ENCODE results near the gene MTIF2. TPM values are rescaled to one million over a fixed set of nuclear protein-coding genes. Genes with fewer than 3 reads are reported as not detected.
"Not testable (repeated sequence)": the region's sequence is repeated elsewhere in the genome, so short reads cannot be mapped to it uniquely, and the experiment has no call there.

MTIF2 gene
- total and polyA plus RNA-seq, 9 donors = 17.0 to 23.4 (median 20.0) TPM

DNA sequence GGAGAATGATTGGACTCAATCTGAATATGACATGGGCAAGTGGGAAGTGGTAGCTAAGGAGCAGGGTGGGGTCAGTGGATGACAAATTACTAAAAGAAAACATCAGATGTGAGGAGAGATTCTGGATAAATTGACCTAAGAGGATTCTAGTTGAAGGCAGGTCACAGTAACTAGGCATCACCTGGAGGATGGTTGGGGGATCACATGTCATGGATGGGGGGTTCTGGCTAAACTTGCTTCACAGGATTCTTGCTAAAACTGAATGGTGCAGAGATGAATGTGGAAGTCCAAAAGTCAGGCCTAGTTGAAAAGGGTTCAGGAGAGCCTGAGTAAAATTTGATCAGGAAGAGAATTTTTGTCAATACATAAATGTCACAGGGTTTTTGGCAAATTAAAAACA is 55.2 kb downstream of the MTIF2 start:
- DNase-seq = no peak
- H3K27ac ChIP-seq (ENCODE audit: low read length) = no peak overlapping the region
- H3K9me3 ChIP-seq (replicated peaks; ENCODE audit: control insufficient read depth, low read depth, low read length) = no peaks in the 10 kb centered on the region
- H3K36me3 ChIP-seq (ENCODE audit: control insufficient read depth, insufficient read depth, low read length) = no peaks in the 10 kb centered on the region
- no peaks in the 10 kb centered on the region for H3K27me3 ChIP-seq (ENCODE audit: control insufficient read depth, insufficient read depth, low read length)
- H3K4me1 ChIP-seq (ENCODE audit: control insufficient read depth, insufficient read depth, low read length) = no peaks in the 10 kb centered on the region
- no peak overlapping the region for H3K4me3 ChIP-seq (ENCODE audit: low read length)

DNA sequence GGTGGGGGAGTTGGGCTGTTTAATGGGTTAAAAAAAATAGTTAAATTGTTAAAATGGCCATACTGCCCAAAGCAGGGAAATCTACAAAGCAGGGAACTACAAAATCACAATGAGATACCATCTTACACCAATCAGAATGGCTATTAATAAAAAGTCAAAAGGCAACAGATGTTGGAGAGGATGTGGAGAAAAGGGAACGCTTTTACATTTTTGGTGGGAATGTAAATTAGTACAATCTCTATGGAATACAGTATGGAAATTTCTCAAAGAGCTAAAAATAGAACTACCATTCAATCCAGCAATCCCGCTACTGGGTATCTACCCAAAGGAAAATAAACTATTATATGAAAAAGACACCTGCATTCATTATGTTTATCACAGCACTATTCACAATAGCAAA is 64.1 kb downstream of the MTIF2 start:
- H3K4me3 ChIP-seq (ENCODE audit: low read length) = no peak overlapping the region
- H3K4me1 ChIP-seq (ENCODE audit: control insufficient read depth, insufficient read depth, low read length) = no peaks in the 10 kb centered on the region
- H3K27me3 ChIP-seq (ENCODE audit: control insufficient read depth, insufficient read depth, low read length) = no peaks in the 10 kb centered on the region
- peaks cover 6% of the 10 kb centered on the region for H3K9me3 ChIP-seq (replicated peaks; ENCODE audit: control insufficient read depth, low read depth, low read length)
- DNase-seq = no peak
- peaks cover 3% of the 10 kb centered on the region for H3K36me3 ChIP-seq (ENCODE audit: control insufficient read depth, insufficient read depth, low read length)
- H3K27ac ChIP-seq (ENCODE audit: low read length) = no peak overlapping the region
- no CpG with 5 or more reads among the region's 2 CpGs for WGBS (ENCODE audit: insufficient coverage)

DNA sequence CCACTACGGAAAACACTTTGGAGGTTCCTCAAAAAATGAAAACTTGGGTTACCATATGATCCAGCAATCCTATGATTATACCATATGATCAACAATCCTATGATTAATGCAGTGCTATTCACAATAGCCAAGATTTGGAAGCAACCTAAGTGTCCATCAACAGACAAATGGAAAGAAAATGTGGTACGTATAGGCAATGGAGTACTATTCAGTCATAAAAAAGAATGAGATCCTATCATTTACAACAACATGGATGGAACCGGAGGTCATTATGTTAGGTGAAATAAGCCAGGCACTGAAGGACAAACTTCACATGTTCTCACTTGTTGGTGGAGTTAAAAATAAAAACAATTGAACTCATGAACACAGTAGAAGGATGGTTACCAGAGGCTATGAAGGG is 64.5 kb downstream of the MTIF2 start:
- WGBS (ENCODE audit: insufficient coverage) = no CpG with 5 or more reads among the region's 3 CpGs
- H3K4me1 ChIP-seq (ENCODE audit: control insufficient read depth, insufficient read depth, low read length) = no peaks in the 10 kb centered on the region

DNA sequence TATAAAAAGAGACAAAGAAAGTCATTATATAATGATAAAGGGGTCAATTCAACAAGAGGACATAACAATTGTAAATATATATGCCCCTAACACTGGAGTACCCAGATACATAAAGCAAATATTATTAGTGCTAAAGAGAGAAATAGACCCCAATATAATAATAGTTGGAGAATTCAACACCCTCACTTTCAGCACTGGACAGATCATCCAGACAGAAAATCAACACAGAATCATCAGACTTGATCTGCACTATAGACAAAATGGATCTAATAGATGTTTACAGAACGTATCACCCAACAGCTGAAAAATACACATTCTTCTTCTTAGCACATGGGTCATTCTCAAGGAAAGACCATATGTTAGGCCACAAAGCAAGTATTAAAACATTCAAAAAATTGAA is 68.6 kb downstream of the MTIF2 start:
- H3K27ac ChIP-seq (ENCODE audit: low read length) = no peak overlapping the region
- H3K4me3 ChIP-seq (ENCODE audit: low read length) = no peak overlapping the region
- H3K9me3 ChIP-seq (replicated peaks; ENCODE audit: control insufficient read depth, low read depth, low read length) = peaks cover 6% of the 10 kb centered on the region
- no CpG with 5 or more reads among the region's 1 CpG for WGBS (ENCODE audit: insufficient coverage)
- peaks cover 7% of the 10 kb centered on the region for H3K36me3 ChIP-seq (ENCODE audit: control insufficient read depth, insufficient read depth, low read length)
- no peaks in the 10 kb centered on the region for H3K4me1 ChIP-seq (ENCODE audit: control insufficient read depth, insufficient read depth, low read length)
- no peak for DNase-seq
- H3K27me3 ChIP-seq (ENCODE audit: control insufficient read depth, insufficient read depth, low read length) = no peaks in the 10 kb centered on the region

More for the DNA sequence above, 64.5 kb downstream of the MTIF2 start:
- Histone ChIP-seq H3K9me3 (replicated peaks; ENCODE audit: control insufficient read depth, low read depth, low read length) (peaks cover 6% of the 10 kb centered on the region), H3K27me3 (ENCODE audit: control insufficient read depth, insufficient read depth, low read length) (no peaks in the 10 kb centered on the region), H3K27ac (ENCODE audit: low read length) (no peak overlapping the region), H3K4me3 (ENCODE audit: low read length) (no peak overlapping the region), H3K36me3 (ENCODE audit: control insufficient read depth, insufficient read depth, low read length) (peaks cover 3% of the 10 kb centered on the region)
- no peak for DNase-seq

DNA sequence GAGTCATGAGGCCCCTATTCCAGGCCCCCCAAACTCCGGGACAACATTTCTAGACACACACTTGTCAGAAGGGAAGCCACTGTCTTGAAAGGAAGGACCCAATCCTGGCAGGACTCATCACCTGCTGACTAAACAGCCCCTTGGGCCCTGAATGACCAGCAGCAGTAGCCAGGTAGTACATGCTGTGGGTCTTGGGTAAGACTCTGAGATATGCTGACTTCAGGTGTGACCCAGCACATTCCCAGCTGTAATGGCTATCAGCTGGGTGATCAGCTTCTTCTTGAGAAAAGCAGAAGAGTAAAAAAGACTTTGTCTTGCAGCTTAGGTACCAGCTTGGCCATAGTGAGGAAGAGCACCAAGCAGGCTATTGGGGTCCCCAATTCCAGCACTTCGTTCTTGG is 72.5 kb downstream of the MTIF2 start:
- Histone ChIP-seq H3K4me1 (ENCODE audit: control insufficient read depth, insufficient read depth, low read length) (no peaks in the 10 kb centered on the region), H3K36me3 (ENCODE audit: control insufficient read depth, insufficient read depth, low read length) (peaks cover 5% of the 10 kb centered on the region), H3K9me3 (replicated peaks; ENCODE audit: control insufficient read depth, low read depth, low read length) (peaks cover 3% of the 10 kb centered on the region), H3K27ac (ENCODE audit: low read length) (no peak overlapping the region), H3K4me3 (ENCODE audit: low read length) (no peak overlapping the region), H3K27me3 (ENCODE audit: control insufficient read depth, insufficient read depth, low read length) (no peaks in the 10 kb centered on the region)
- WGBS (ENCODE audit: insufficient coverage) = 84% methylated on average over 2 of the region's 2 CpGs
- no peak for DNase-seq

DNA sequence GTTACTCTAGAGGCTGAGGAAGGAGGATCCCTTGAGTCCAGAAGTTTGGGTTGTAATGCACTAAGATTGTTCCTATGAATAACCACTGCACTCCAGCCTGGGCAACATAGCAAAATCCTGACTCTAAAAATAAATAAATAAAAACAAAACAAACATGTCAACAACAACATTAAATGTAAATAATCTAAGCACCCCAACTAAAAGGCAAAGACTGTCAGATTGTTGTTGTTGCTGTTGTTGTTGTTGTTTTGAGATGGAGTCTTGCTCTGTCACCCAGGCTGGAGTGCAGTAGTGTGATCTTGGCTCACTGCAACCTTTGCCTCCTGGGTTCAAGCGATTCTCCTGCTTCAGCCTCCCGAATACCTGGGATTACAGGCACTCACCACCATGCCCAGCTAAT is 77.1 kb downstream of the MTIF2 start:
- not testable (repeated sequence) for H3K27ac ChIP-seq (ENCODE audit: low read length); H3K36me3 ChIP-seq (ENCODE audit: control insufficient read depth, insufficient read depth, low read length); H3K27me3 ChIP-seq (ENCODE audit: control insufficient read depth, insufficient read depth, low read length); DNase-seq; H3K9me3 ChIP-seq (replicated peaks; ENCODE audit: control insufficient read depth, low read depth, low read length); H3K4me1 ChIP-seq (ENCODE audit: control insufficient read depth, insufficient read depth, low read length); H3K4me3 ChIP-seq (ENCODE audit: low read length)
- WGBS (ENCODE audit: insufficient coverage) = no CpG with 5 or more reads among the region's 2 CpGs

DNA sequence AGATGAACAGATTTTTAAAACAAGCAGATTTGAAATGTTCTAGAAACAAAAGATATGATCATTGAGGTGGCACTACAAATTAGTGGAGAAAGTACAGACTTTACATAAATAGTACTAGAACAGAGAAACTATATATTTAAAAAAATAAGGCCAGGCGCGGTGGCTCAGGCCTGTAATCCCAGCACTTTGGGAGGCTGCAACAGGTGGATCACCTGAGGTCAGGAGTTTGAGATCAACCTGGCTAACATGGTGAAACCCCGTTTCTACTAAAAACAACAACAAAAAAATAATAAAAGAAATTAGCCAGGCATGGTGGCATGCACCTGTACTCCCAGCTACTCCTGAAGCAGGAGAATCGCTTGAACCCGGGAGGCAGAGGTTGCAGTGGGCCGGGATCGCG is 82.2 kb downstream of the MTIF2 start:
- not testable (repeated sequence) for H3K27ac ChIP-seq (ENCODE audit: low read length); DNase-seq; H3K36me3 ChIP-seq (ENCODE audit: control insufficient read depth, insufficient read depth, low read length); H3K4me3 ChIP-seq (ENCODE audit: low read length); H3K27me3 ChIP-seq (ENCODE audit: control insufficient read depth, insufficient read depth, low read length); H3K4me1 ChIP-seq (ENCODE audit: control insufficient read depth, insufficient read depth, low read length); H3K9me3 ChIP-seq (replicated peaks; ENCODE audit: control insufficient read depth, low read depth, low read length)
- WGBS (ENCODE audit: insufficient coverage) = 80% methylated on average over 1 of the region's 8 CpGs

Other genes with a start within 250 kb of the MTIF2 start
- 456 TPM for gene RTN4, start 218.8 kb downstream of the MTIF2 start, total RNA-seq
- 100 to 1,000 TPM; 498 to 781 (median 607) TPM for gene RTN4, start 218.8 kb downstream of the MTIF2 start, polyA plus RNA-seq (ENCODE audit: insufficient read depth in 1 of 8, insufficient read length in 8 of 8, low replicate concordance in 1 of 8)
- 9.3 TPM for gene CLHC1, start 36.9 kb downstream of the MTIF2 start, total RNA-seq
- 10 to 100 TPM in 3 of 8 donors, 1 to 10 TPM in 5; 6.4 to 15.1 (median 8.7) TPM for gene CLHC1, start 36.9 kb downstream of the MTIF2 start, polyA plus RNA-seq (ENCODE audit: insufficient read depth in 1 of 8, insufficient read length in 8 of 8, low replicate concordance in 1 of 8)
- gene RPS27A, start 36.5 kb downstream of the MTIF2 start, total RNA-seq = 3,214 TPM
- gene RPS27A, start 36.5 kb downstream of the MTIF2 start, polyA plus RNA-seq (ENCODE audit: insufficient read depth in 1 of 8, insufficient read length in 8 of 8, low replicate concordance in 1 of 8) = 1,000 to 10,000 TPM; 2,013 to 2,531 (median 2,219) TPM
- 66.2 TPM for gene CCDC88A, start 150.6 kb upstream of the MTIF2 start, total RNA-seq
- 10 to 100 TPM; 48.7 to 76.6 (median 60.6) TPM for gene CCDC88A, start 150.6 kb upstream of the MTIF2 start, polyA plus RNA-seq (ENCODE audit: insufficient read depth in 1 of 8, insufficient read length in 8 of 8, low replicate concordance in 1 of 8)